ENCODE data around the gene GUSB. TPM values are rescaled to one million over a fixed set of nuclear protein-coding genes. Genes with fewer than 3 reads are reported as not detected.

GUSB gene
- 12.1 and 14.4 TPM in 2 replicates for total RNA-seq

DNA sequence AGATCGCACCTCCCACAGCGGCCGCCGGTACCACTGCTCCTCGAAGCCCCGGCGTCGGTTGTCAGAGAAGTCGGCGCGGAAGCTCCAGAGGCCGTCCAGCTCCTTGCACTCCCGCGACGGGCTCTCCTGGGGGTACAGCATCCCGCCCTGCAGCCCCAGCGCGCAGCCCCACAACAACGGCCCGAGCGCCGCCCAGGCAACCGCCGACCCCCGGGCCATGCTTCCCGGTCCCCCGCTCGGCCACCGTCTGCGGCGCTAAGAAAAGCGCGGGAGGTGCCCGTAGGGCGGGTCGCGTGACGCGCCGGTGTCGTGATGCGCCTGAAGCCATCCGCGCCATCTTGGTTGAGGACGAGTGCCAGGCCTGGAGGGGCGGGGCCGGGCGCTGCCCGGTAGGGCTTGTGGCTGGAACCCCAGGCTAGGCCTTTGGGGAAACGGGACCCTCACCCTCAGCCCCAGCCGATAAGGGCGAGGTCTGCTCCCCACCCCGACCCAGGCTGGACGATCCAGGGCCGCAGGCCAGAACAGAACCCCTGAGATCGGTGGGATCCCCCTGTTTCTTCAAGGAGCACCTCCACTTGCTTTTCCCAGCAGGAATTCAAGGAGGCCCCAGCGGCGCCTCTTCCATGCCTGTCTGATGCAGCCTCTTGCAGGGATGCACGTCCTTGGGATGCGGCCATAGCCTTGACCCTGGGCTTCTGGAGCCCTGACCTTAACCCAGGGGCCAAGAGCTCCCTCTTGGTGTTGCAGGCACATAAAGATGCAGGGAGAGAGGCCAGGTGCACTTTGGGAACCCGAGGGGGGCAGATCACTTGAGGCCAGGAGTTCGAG lies at the start of gene GUSB:
TSS of gene GUSB (minus strand) at position 249 of the 828 bp plus-strand sequence. CDS start at position 219, 30 bp downstream.

Other genes with a start within 250 kb of the GUSB start
- 11.6 and 16.5 TPM in 2 replicates for gene VKORC1L1, start 109.1 kb downstream of the GUSB start, total RNA-seq
- 74.2 and 77.1 TPM in 2 replicates for gene ASL, start 93.6 kb upstream of the GUSB start, total RNA-seq
- gene CRCP, start 132.6 kb upstream of the GUSB start, total RNA-seq: 22.0 and 28.7 TPM in 2 replicates
- 33.2 and 37.7 TPM in 2 replicates for gene TPST1, start 223.1 kb upstream of the GUSB start, total RNA-seq

Data from cardiac atrium fibroblast (primary cell).